Measurements from ENCODE around the gene ACVR2A.
A peak's percentile ranks its signal among the peaks of the same experiment; 100 is the strongest.

Gene ACVR2A

GRCh38 chr2:147934881-147935620 lies 90.2 kb downstream of the ACVR2A start:
- Mint-ChIP-seq H3K4me1 (no peaks in the 10 kb centered on the region), H3K27ac (no peak overlapping the region), H3K9me3 (no peaks in the 10 kb centered on the region), H3K27me3 (ENCODE audit: low read depth, poor library complexity) (no peaks in the 10 kb centered on the region), H3K4me3 (no peak overlapping the region), H3K36me3 (ENCODE audit: low read depth) (peaks cover 37% of the 10 kb centered on the region)
- no peak for TF ChIP-seq CTCF (IDR thresholded peaks at IDR 0.05)
- DNase-seq: no peak

GRCh38 chr2:147937744-147938349 lies 93.0 kb downstream of the ACVR2A start:
- H3K4me1 Mint-ChIP-seq: no peaks in the 10 kb centered on the region
- H3K9me3 Mint-ChIP-seq: no peaks in the 10 kb centered on the region
- peak; percentile 93 for TF ChIP-seq CTCF (IDR thresholded peaks at IDR 0.05)
- H3K27ac Mint-ChIP-seq: no peak overlapping the region
- H3K27me3 Mint-ChIP-seq (ENCODE audit: low read depth, poor library complexity): no peaks in the 10 kb centered on the region
- no peak overlapping the region for H3K4me3 Mint-ChIP-seq
- peaks cover 23% of the 10 kb centered on the region for H3K36me3 Mint-ChIP-seq (ENCODE audit: low read depth)
- no peak for DNase-seq

- Mint-ChIP-seq H3K36me3 (ENCODE audit: low read depth) (peaks cover 23% of the 10 kb centered on the region), H3K27me3 (ENCODE audit: low read depth, poor library complexity) (no peaks in the 10 kb centered on the region), H3K27ac (no peak overlapping the region), H3K4me3 (no peak overlapping the region), H3K4me1 (no peaks in the 10 kb centered on the region), H3K9me3 (no peaks in the 10 kb centered on the region)
- DNase-seq: no peak
- TF ChIP-seq CTCF (IDR thresholded peaks at IDR 0.05): no peak
Measured at GRCh38 chr2:147939313-147939712, 94.5 kb downstream of the ACVR2A start.

GRCh38 chr2:147945660-147946059 lies 100.8 kb downstream of the ACVR2A start:
- Mint-ChIP-seq H3K27ac (no peak overlapping the region), H3K36me3 (ENCODE audit: low read depth) (peaks cover 25% of the 10 kb centered on the region), H3K27me3 (ENCODE audit: low read depth, poor library complexity) (no peaks in the 10 kb centered on the region), H3K4me1 (no peaks in the 10 kb centered on the region), H3K9me3 (no peaks in the 10 kb centered on the region), H3K4me3 (no peak overlapping the region)
- no peak for DNase-seq
- no peak for TF ChIP-seq CTCF (IDR thresholded peaks at IDR 0.05)

- Mint-ChIP-seq H3K27ac (no peak overlapping the region), H3K27me3 (ENCODE audit: low read depth, poor library complexity) (no peaks in the 10 kb centered on the region), H3K4me3 (no peak overlapping the region), H3K36me3 (ENCODE audit: low read depth) (peaks cover 41% of the 10 kb centered on the region), H3K4me1 (no peaks in the 10 kb centered on the region), H3K9me3 (no peaks in the 10 kb centered on the region)
- no peak for TF ChIP-seq CTCF (IDR thresholded peaks at IDR 0.05)
- DNase-seq: no peak
Measured at GRCh38 chr2:147952118-147952517, 107.3 kb downstream of the ACVR2A start.

- no peak for TF ChIP-seq CTCF (IDR thresholded peaks at IDR 0.05)
- Mint-ChIP-seq H3K9me3 (peaks cover 55% of the 10 kb centered on the region), H3K27ac (no peak overlapping the region), H3K27me3 (ENCODE audit: low read depth, poor library complexity) (no peaks in the 10 kb centered on the region), H3K4me3 (no peak overlapping the region), H3K4me1 (no peaks in the 10 kb centered on the region), H3K36me3 (ENCODE audit: low read depth) (peaks cover 79% of the 10 kb centered on the region)
- no peak for DNase-seq
Measured at GRCh38 chr2:147968571-147968970, 123.7 kb downstream of the ACVR2A start.
